HG03575 (cell line): ENCODE data around the gene USP15.
"Not testable (repeated sequence)": the region's sequence is repeated elsewhere in the genome, so short reads cannot be mapped to it uniquely, and the experiment has no call there.

Experiments
- ATAC-seq: cut with Tn5 transposase; IDR thresholded peaks from one replicate; pipeline ENCODE4 v1.9.1; 2021; ENCODE audit not compliant: unreplicated experiment, insufficient number of reproducible peaks, low FRiP score; ENCODE audit errors: extremely low read depth

Gene USP15

GRCh38 chr12:62305778-62306177, 45.6 kb downstream of the USP15 start:
- ATAC-seq, result no peak

DNA sequence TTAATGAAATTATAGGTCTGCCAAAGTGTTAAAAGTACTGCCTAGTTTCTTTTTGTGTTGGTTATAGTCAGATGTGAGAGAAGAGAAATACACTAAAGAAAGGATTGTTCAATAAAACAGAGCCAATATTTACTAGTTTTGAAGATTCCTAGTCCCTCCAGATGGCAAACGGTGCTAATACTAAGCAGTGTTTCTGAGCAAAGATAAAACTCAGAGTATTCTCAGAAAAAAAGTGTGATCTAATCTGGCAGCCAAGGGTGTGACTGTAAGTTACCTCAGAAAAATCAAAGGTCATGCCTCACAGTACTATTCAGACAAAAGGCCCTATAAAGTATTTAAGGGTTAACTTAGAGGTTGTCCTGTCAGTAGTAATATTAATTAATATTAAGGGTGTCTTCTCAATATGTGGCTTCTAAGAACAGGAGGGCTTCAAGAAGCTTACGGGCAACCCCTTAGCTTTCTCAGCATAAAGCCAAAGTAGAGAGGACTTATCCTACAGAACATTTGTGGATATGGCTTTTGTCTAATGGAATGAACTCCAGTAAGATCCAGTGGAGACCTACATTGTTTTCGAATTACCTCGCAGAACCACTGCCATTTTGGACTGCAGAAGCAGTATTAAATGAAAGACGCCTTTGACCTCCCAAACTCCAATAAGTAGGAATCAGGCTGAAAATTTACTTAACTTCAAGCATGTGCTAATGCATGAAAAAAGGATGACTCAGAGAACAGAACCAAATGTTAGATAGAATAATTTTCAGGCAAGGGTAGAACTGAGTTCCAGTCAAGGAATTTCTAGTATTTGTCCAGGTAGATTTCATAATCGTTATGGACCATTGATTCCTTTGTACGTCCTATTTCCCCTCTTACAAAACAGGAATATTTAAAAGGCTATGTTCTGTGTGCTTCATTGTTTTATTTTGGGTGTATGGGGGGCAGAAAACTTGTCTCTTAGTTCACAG, 46.6 kb downstream of the USP15 start:
- no peak for ATAC-seq

GRCh38 chr12:62308201-62308600, 48.0 kb downstream of the USP15 start:
- ATAC-seq, result no peak

DNA sequence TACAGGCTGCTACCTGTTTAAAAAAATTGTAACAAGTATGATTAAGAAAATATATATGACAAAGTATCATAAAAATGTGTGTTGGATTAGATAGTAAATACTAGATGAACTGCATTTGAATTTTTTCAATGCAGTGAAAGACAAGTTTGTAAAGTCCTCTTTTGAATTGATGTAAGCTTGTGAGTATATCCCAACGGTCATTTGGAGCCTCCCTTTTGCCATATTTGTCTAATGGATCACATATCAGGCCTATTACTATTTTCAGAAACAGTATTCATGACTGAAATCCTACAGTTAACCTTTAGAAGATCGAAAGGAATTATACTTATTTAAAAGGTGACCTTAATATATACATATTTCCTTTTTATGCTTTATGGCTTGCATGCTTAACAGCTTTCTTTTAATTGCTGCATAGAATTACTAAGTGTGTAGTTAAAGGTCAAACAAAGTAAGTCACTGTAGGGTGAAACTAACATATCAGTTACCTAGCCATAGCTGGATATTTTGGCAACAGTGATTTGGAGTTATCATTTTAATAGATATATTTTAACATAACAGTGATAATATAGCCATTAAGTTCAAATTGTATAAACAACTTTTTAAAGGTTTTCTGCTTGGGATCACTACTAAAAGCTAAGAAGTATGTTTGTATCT, 53.6 kb downstream of the USP15 start:
- ATAC-seq, result no peak

DNA sequence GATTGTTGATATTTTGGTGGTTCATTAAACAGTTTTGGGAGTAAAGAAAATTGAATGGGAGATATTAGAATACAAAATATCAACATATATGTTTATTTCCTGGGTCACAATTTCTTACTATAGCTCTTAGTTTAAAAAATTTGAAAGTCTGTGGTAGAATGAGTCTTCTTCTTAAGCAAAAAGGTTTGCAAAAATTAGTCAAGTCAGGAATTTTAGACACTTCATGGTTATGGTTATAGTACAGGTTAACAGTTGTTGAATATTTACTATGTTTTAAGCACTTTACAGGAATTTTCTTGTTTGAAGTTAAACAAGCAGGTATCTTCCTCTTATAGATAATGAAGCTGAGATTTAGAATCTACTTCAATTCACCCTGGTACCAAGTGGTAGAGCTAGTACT, 56.8 kb downstream of the USP15 start:
- ATAC-seq, result no peak

DNA sequence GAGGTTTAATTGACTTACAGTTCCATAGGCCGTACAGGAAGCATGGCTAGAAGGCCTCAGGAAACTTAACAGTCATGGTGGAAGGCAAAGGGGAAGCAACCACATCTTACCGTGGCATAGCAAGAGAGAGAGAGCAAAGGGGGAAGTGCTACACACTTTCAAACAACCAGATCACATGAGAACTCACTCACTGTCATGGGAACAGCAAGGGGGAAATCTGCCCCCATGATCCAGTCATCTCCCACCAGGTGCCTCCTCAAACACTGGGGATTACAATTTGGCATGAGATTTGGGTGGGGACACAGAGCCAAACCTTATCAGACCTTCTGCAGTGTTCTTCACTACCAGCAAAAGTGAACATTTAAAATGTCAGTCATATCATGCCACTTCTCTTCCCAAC, 58.9 kb downstream of the USP15 start:
- no peak for ATAC-seq

DNA sequence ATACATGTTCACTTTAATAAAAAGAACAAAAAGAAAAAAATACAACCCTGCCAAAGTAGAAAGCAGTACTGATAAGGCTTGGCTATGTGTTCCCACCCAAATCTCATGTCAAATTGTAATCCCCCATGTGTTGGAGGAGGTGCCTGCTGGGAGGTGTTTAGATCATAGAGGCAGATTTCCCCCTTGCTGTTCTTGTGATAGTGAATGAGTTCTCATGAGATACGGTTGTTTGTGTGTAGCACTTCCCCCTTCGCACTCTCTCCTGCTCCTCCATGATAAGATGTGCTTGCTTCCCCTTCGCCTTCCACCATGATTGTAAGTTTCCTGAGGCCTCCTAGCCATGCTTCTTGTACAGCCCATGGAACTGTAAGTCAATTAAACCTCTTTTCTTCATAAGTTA, 59.9 kb downstream of the USP15 start:
- no peak for ATAC-seq

DNA sequence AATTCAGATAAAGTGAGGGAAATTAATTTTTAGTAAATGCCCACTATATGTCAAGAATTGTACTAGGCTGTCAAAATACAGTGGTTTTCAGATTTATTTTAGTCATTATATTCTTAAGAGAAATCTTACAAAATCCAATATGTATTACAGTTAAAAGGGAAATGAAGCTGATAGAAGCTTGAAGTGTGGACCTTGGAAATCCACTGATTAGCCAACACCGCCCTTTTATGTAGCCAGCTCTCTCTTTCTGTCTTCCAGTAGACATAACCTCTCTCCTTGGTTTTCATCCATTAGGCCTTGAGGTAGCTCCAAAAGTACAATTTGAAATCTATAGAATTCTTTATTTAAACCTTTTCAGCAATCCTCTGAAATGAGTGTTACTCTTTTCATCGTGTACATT, 63.2 kb downstream of the USP15 start:
- ATAC-seq, result no peak

DNA sequence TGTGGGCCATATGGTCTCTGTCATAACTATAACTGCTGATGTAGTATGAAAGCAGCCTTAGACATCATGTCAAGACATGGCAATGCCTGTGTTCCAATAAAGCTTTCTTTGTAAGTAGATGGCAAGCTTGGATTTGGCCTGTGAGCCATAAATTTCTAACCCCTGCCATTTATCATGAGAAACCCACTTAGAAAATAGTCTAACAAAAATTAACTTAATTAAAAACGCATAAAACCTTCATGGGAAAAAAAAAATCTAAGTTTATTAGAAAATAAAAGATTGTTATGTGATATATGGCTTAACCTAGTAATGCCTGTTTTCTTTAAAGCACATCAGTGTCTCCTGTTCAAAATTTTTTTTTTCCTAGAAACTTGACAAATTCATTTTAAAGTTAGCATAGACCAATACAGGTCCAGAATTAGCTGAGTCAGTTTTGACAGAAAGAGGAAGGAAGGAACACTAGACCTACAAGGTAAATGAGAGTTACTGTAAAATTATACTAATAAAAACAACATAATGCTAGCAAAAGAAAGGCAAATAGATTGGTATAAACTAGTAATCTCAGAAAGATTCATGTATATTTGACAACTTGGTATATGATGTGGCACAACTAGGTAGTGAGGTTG, 68.2 kb downstream of the USP15 start:
- no peak for ATAC-seq

DNA sequence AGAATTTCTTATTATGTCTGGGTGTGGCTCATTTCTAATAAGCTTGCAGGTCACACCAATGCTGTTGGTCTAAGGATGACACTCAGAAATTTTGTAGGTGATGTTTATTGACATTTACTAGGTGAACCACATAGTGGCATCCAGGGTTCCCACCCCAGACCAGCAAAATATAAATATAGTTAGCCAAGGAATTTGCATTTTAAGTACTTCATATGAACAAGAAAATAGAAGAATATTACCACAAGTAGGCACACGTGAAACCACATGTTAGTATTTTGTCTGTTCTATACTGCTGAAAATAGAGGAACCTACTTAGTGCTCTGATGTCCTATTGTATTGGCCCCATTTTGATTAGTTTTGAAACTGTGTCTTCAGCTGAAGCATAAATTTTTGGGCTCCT, 71.1 kb downstream of the USP15 start:
- ATAC-seq, result no peak

DNA sequence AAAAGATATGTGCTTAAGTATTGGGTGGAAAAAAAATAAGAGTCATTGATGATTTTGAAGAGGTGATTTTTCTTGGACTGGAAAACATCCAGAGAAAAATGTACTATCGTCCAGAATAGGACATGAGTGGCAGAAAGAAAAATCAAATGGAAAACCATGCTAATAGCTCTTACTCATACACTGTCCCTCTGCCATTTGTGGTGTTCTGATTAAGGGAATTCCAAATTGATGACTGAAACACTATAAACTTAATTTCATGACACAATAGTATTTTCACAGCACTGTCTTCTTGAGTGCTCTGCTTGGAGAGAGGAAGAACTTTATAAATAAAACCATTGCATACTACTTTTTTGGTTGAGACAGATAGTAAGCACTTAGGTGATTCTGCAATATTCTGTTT, 72.4 kb downstream of the USP15 start:
- ATAC-seq, result no peak

DNA sequence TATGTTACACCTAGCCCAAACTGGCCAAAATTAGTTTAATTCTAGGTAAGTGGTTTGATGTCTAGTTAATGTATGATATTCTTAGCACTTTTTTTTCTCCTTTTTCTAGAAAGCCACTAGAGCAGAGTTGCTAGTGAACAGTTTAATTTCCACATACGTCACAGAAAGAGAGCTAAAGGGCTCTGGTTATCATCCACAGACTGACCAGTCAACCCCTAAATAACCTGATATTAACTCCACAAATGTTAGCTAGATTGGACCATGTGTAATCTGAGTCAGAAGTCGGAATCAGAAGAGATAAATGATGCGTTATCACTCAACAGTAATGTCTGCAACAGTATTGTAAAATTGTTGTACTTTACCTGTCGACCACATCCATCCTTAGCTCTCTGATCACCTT, 74.9 kb downstream of the USP15 start:
- ATAC-seq, result no peak

- ATAC-seq, result no peak
Observed at GRCh38 chr12:62335796-62336195, 75.6 kb downstream of the USP15 start.

GRCh38 chr12:62337643-62338042, 77.4 kb downstream of the USP15 start:
- not testable (repeated sequence) for ATAC-seq

- not testable (repeated sequence) for ATAC-seq
Observed at GRCh38 chr12:62342614-62343303, 82.6 kb downstream of the USP15 start.

DNA sequence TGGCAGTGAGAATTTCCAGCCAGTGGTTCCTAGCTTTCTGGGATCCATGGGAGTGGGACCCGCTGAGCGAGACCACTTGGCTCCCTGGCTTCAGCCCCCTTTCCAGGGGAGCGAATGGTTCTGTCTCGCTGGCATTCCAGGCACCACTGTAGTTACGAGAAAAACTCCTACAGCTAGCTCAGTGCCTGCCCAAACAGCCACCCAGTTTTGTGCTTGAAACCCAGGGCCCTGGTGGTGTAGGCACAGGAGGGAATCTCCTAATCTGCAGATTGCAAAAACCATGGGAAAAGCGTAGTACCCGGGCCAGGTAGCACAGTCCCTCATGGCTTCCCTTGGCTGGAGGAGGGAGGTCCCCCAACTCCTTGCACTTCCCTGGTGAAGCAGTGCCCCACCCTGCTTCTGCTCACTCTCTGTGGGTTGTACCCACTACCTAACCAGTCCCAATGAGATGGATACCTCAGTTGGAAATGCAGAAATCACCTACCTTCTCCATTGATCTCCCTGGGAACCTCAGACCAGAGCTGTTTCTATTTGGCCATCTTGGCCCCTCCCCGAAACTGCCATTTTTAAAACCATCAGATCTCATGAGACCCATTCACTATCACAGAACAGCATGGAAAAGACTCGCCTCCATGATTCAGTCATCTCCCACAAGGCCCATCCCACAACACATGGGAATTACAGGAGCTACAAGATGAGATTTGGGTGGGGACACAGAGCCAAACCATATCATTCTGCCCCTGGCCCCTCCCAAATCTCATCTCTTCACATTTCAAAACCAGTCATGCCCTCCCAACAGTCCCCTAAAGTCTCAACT, 83.3 kb downstream of the USP15 start:
- ATAC-seq, result not testable (repeated sequence)

- ATAC-seq, result not testable (repeated sequence)
Observed at GRCh38 chr12:62344731-62345556, 84.7 kb downstream of the USP15 start.

DNA sequence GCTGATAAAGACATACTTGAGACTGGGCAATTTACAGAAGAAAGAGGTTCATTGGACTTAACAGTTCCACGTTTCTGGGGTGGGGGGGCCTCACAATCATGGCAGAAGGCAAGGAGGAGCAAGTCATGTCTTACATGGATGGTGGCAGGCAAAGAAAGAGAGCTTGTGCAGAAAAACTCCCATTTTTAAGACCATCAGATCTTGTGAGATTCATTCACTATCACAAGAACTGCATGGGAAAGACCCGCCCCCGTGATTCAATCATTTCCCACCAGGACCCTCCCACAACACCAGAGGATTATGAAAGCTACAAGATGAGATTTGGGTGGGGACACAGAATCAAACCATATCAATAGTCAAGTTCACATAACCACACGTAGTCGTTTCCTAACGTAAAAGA, 85.5 kb downstream of the USP15 start:
- ATAC-seq, result no peak
